GM18873 (cell line): ENCODE data around the gene CKLF.

ENCODE experiments used
- ATAC-seq: cut with Tn5 transposase; IDR thresholded peaks from one replicate; pipeline ENCODE4 v1.9.1; 2021; ENCODE audit warnings: mild to moderate bottlenecking, moderate library complexity, moderate number of reproducible peaks; ENCODE audit not compliant: unreplicated experiment, low FRiP score

Gene CKLF

GRCh38 chr16:66541388-66542355 is 10.7 kb upstream of the CKLF start:
- no peak for ATAC-seq

DNA sequence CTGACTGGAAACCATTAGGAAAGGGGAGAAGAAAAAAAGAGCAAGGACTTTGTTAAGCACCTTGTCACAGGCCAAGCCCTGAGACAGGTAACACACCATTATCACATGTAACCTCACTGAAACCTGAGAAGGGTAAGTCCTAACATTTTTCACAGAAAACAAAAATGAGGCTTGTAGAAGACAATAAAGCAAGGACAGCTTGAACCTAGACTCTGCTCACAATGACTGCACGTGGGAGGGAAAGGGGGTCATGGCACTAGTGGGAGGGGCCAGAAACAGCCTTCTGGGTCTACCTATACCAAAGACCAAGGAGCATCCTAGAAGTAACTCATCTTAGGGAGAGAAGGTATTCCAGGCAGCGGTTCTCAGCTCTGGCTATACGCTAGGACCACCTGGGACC is 10.0 kb upstream of the CKLF start:
- no peak for ATAC-seq

DNA sequence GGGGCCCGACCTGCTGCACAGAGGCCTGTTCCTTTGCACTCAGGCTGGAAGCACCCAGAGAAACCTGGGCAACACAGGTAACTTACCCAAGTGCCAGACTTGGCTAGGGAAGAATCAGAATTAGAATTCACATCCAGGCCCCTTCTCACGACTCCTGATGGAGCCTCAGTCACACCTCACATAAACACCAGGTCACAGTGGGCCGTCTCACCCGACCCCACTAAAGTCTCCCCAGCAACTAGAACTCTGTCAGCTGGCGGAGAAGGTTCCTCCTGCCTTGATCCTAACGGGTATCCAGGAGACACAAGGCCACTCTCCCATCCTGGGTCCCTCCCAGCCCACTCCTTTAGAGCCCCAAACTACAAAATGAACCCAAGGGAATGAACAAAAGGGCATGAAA is 8.8 kb upstream of the CKLF start:
- ATAC-seq: no peak

- ATAC-seq: no peak
Observed at GRCh38 chr16:66544016-66544757, 8.2 kb upstream of the CKLF start.

GRCh38 chr16:66547101-66547989 is 5.0 kb upstream of the CKLF start:
- ATAC-seq: no peak

GRCh38 chr16:66548068-66548467 is 4.3 kb upstream of the CKLF start:
- no peak for ATAC-seq

GRCh38 chr16:66548868-66549267 is 3.5 kb upstream of the CKLF start:
- ATAC-seq: no peak

DNA sequence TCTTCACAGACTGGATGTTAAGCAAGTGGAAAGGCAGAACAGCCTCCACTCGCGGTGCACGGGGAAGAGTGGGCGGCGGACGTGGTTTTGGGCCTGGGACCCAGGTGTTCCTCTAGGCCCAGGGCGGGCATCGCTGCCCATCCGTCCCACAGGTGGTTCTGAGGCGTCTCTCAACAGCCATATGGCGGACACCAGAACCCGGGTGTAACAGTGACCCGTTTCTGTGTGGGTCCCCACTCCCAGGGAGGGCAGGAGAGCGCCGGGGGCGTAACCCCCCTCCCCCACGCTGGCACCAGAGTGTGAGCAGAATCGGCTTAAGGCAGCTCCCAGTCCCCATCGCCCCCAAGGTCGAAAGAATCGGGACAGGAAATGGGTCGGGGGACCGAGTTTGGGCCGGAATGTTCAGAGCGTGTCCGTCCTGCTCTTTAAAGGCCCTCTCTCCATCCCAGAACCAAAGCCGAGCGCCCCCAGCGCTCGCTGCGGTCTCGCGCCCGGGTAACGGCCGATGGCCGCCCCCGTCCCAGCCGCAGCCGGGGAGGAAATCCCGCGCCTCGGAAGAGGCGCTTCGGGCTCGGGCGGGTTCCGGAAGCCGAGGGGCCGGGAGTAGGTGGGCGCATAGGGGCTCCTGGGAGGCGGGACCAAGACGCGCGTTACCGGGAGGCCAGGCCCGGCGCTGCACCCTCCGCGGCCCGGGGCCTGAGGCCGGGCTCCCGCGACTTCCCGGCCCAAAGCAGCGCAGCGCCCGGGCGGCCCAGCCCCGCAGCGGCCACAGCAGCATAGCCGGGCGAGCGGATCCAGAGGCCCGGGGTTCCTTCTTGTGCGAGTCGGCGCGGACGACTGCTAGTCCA is 2.9 kb upstream of the CKLF start, which contains the start of gene TK2:
Gene TK2, minus strand, starts transcription at position 839 of the 848 bp plus-strand sequence. Its CDS starts 61 bp downstream, at position 778.
- ATAC-seq: no peak

GRCh38 chr16:66551348-66551759 is 1.0 kb upstream of the CKLF start:
- no peak for ATAC-seq

DNA sequence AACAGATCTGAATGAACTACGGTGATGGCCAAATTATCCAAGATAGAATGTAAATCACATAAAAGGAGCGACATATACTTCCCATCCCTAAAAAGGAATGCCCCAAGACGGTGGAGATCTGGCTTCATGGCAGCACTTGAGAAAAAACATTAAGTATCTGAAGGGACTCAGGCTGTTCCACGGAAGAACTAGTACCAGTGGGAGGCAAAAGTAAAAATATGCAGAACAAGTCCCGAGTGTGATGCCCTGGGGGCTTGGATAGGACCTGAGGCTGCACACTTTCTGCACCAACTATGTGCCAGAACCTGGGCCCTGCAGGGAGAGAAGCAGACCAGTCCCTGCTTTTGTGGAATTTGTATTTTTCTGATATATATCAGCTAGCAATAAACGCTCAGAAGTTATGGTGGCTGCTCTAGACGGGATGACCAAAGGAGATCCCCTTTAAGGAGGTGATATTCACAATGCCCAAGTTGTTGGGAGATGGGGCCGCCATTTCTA is 539 bp upstream of the CKLF start:
- ATAC-seq: no peak

- ATAC-seq: no peak
Observed at GRCh38 chr16:66553223-66553622, 847 bp downstream of the CKLF start.

GRCh38 chr16:66554021-66554420 is 1.6 kb downstream of the CKLF start:
- no peak for ATAC-seq

GRCh38 chr16:66554495-66554894 is 2.1 kb downstream of the CKLF start:
- no peak for ATAC-seq

GRCh38 chr16:66560107-66560506 is 7.7 kb downstream of the CKLF start:
- ATAC-seq: no peak

GRCh38 chr16:66561381-66562080 is 9.2 kb downstream of the CKLF start:
- no peak for ATAC-seq

DNA sequence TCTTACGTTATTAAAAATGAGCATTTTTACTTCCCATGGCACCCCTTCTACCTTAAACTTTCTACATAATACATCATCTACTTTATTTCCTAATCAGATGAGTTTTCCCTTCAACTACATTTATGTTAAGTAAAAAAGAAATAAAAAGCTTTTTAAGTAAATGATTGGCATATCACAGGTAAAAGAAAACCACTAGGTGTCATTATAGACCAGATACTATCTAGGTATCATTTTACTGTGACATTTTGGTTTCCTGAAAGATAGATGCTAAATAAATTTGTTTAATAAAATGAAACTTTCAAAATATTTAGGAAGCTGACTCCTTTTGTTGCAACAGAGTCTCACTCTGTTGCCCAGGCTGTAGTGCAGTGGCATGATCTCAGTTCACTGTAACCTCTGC is 10.0 kb downstream of the CKLF start:
- ATAC-seq: no peak

GRCh38 chr16:66562986-66563385 is 10.6 kb downstream of the CKLF start:
- no peak for ATAC-seq

DNA sequence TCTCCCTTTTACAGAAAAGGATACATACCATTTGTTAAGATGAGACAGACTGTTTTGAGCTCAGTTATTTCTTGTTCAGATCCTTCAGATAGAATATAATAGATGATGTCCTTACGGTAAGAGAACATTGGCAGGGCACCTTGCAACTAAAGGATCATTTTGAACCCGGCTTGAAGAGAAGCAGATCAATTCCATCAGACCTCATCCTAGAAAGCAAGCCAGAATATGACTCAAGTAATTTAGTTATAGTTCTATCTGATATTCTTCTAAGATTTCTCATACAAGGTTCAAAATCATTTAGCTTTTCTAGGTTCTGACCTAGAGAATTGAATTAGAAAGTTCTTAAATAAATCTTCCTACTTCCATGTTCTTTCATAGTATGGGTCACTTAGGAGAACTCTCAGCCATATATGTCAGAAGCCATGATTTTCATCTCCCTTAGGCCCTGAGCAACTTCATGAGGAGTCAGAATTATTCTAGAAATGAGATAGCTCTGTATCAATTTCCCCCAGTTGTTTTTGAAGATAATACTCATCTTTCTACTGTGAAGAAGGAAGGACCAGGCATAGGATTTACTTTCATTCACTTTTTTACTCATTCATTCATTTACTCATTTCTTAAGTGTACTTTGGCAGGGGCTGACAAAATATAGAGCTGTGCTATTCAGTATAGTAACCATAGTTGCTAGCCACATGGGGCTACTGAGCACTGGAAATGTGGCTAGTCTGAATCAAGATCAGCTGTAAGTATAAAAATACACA is 11.4 kb downstream of the CKLF start:
- ATAC-seq: no peak
